ENCODE data around the gene RPS6KL1.
"Not testable (repeated sequence)": the region's sequence is repeated elsewhere in the genome, so short reads cannot be mapped to it uniquely, and the experiment has no call there.

The RPS6KL1 gene

DNA sequence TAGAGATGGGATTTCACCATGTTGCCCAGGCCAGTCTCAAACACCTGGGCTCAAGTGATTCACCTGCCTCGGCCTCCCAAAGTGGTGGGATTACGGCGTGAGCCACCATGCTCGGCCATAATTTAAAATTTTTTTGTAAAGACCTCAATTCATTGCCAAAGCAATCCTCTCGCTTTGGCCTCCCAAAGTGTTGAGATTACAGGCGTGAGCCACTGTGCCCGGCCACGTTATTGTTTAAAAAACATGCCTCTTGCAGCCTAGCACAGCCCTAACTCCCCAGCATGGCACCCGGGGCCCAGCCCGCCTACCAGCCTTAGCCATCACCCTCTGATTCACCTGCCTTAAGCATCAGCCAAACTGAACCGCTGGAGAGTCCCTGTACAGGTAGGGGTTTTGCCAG, 13.1 kb upstream of the RPS6KL1 start:
- no peak for DNase-seq (ENCODE audit: low read depth in 2 of 2, low spot score in 1 of 2)

DNA sequence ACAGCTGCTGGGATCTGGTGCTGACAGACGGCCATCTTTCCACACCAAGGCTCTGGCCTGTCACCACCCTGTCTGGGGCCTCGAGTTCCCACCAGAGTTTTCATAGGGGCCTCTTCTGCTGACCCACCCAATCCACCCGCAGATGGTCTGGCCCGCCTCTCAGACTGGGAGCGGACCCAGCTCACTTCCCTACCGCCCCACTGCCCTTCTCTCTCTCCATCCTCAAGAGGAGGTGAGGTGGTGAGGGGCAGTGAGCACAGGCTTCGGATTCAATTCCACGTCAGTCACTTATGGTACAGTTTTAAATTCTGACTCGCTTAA, 12.3 kb upstream of the RPS6KL1 start:
- DNase-seq (ENCODE audit: low read depth in 2 of 2, low spot score in 1 of 2) = no peak

DNA sequence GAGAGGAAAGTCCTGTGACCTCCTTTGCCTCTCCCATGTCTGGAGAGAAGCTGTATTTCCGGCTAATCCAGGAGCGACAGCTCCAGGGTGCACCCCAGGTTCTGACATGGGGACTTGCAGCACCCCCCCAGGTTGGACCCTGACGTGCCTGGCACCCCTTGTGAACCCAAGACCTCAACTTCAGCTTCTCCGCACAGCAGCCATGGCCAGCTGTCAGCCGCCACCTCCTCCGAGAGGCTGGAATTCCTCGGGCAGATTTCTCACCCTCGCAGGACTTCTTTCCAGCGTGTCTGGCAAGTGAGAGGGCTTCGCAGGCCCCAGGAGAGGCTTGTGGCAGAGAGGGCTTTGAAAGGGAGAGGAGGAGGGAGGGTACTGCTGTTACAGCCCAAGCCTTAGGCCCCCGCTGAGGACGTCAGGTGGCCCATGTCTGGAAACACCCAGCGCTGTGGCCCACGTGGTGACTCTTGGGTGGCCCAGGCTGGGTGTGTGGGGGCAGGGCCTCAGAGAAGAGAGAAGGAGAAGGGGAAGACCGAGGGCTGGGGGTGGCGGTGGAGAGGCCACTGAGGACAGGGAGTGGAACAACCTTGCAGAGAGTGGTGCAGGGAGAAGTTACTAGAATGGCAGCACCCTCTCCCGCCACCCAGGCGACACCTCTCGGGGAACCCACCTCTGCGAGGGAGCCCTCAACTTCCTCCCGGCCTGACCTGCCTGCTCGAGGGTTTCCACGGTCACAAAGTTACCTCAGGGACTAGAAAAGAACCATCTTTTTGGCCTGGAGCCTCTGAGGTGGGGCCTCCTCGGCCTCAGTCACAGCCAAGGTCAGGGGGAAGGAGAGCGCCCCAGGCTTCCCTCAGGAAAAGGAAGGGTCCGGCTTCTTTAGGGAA, 11.7 kb upstream of the RPS6KL1 start:
- no peak for DNase-seq (ENCODE audit: low read depth in 2 of 2, low spot score in 1 of 2)

DNA sequence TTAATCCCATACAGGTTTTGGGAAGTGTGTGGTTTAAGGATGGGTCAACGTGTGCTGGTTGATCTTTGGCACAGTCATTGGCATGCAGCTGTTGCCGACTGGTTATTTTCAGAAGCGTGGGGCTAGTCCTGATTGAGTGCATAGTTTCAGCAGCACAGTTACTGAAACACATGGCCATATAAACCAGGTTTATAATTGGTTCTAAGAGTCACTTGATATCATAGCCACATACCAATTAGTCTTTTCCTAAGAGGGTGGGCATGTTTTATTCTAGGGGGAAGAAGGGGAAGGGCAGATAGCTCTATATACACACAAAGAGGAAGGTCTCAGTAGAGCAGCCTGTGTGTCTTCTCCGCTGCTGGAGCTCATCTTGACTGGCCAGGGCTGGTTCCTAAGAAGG, 11.0 kb upstream of the RPS6KL1 start:
- no peak for DNase-seq (ENCODE audit: low read depth in 2 of 2, low spot score in 1 of 2)

DNA sequence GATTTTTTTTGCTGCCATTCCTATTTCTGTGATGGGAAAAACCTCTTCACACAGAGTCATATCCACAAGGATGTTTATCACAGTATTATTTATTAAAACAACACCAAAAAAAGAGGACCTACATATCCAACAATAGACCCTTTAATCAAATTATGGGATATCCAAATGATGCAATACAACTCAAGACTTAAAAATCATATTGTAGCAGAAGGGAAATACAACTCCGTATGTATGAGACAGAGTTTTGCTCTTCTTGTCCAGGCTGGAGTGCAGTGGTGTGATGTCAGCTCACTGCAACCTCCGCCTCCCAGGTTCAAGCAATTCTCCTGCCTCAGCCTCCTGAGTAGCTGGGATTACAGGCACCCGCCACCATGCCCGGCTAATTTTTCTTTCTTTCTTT, 9.9 kb upstream of the RPS6KL1 start:
- not testable (repeated sequence) for DNase-seq (ENCODE audit: low read depth in 2 of 2, low spot score in 1 of 2)

DNA sequence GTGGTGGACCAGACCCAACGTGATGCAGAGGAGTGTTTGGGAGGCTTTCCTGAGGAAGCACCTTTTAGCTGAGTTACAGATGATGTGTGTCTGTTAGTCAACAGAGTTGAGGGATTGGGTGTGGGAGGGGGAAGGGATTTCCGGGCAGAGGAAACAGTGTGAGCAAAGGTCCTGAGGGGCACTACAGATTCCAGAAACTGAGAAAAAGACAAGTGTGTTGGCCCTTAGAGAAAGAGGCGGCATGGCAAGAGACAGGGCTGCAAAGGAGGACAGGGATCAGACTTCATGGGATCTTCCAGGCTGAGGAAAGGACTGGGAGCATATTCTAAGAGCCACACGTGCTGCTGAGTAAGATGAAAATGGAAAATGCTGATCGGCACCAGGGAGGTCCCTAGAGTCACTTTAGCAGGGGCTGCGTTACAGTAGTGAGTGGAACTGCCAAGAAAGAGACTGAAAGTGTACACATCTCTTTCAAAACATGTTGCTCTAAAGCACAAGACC, 9.4 kb upstream of the RPS6KL1 start:
- no peak for DNase-seq (ENCODE audit: low read depth in 2 of 2, low spot score in 1 of 2)

DNA sequence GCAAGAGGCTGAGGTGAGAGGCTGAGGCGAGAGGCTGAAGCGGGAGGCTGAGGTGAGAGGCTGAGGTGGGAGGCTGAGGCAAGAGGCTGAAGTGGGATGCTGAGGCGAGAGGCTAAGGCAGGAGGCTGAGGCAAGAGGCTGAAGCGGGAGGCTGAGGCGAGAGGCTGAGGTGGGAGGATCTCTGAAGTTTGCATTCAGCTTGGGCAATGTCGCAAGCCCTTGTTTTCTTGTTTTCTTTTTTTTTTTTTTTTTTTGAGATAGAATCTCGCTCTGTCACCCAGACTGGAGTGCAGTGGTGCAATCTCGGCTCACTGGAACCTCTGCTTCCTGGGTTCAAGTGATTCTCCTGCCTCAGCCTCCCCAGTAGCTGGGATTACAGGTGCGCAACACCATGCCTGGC, 8.7 kb upstream of the RPS6KL1 start:
- not testable (repeated sequence) for DNase-seq (ENCODE audit: low read depth in 2 of 2, low spot score in 1 of 2)

DNA sequence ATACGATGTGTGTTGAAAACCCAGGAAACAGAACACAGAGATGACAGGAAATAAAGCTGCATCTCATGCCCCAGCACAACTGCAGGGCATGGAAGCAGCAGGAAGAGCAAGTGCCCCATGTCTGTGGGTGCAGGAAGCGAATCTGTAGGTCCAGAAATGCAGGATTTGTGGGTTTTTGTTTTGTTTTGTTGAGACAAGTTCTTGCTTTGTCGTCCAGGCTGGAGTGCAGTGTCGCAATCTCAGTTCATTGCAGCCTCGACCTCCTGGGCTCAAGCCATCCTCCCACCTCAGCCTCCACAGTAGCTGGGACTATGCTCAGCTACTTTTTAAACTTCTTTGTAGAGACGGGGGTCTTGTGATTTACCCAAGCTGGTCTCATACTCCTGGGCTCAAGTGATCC, 6.2 kb upstream of the RPS6KL1 start:
- DNase-seq (ENCODE audit: low read depth in 2 of 2, low spot score in 1 of 2) = no peak

DNA sequence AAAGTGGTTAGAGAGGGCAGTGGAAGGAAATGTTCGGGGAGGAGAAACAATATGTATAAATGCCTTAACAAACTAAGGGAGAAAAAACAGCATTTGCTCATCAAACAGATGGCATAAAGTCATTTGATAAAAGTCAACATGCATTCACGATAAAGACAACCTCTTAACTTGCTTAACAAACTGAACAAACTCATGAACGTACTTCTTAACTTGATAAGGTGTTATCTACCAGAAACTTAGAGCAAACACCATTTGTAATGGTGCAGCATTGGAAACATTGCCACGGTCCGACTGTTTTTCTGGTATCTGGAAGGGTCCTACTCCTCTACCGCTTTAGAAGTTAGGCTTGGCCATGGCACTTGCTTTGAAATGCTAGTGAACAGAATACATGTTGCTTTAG, 4.2 kb upstream of the RPS6KL1 start:
- DNase-seq (ENCODE audit: low read depth in 2 of 2, low spot score in 1 of 2) = no peak

DNA sequence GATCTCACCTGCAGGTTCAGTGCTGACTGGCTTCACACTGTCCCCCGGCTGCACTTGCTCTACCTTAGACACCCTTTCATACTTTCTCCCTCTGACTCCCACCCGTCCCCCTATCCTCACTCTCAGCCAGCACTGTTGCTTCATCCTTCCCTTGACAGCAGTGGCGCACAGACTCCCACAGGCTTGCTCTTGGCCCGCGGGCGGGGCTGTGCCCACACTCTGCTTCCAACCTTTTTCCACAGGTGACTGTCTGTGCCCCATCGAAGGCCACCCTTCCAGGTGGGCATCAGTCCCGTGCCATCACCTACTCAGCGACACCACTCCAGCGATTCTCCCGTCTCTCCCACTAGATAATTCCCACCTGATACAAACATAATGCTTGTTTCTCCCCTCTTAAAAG, 1.0 kb upstream of the RPS6KL1 start:
- no peak for DNase-seq (ENCODE audit: low read depth in 2 of 2, low spot score in 1 of 2)

DNA sequence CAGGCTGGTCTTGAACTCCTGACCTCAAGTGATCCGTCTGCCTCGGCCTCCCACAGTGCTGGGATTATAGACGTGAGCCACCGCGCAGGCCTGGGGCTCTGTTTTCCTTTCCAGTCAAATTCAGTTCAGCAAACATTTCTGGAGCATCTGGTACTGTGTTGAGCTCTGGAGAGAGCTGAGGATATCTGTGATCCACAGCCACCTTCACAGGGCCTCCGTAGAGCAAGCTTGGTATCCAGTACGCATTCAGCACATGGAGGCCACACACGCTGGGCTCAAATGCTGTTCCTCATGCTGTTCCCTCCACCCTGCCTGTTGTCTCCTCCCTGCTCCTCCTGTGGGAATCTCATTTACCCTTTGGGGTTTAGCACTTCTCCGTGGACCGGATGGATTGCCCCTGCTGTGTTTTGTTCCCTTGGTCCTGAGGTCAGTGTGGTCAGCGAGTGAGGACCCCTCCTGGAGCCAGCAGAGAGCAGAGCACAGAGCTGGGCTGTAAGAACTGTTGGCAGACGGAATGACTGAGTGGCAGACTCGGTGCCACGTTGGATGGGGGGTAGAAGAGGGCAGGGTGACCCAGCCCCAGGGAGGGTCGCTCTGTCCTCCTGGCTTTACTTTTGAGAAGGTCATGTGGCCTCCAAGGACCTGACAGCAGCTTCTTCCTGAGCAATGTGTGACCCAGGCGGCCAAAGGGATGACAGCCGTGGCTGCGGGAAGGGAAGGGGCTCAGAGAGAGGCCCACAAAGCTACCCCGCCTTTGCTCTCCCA, 891 bp downstream of the RPS6KL1 start:
- no peak for DNase-seq (ENCODE audit: low read depth in 2 of 2, low spot score in 1 of 2)

DNA sequence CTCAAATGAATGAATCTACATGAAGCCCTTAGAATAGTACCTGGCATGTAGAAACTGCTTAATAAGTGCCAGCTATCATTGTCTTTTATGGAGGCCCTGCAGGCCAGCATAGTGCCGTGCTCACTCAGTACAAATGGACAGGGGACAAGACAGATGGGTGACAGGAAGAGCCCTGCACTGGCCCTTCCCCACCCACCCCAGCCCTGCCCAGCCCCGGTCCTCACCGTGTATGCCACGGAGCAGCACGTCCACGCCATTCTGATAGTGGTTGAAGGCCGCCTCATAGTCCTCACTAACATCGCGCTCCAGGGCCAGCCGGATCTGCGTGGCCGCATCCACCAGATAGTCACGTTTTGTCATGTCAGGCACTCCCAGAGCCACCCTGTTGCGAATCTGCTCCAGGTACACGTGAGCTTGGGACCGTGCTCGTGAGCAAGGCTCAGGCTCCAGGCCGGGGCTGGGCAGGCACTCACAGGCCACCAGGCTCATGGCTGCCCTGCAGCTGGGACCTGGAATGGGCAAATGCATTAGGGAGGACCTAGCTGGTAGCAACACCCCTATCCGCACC, 1.9 kb downstream of the RPS6KL1 start:
- DNase-seq (ENCODE audit: low read depth in 2 of 2, low spot score in 1 of 2) = no peak

DNA sequence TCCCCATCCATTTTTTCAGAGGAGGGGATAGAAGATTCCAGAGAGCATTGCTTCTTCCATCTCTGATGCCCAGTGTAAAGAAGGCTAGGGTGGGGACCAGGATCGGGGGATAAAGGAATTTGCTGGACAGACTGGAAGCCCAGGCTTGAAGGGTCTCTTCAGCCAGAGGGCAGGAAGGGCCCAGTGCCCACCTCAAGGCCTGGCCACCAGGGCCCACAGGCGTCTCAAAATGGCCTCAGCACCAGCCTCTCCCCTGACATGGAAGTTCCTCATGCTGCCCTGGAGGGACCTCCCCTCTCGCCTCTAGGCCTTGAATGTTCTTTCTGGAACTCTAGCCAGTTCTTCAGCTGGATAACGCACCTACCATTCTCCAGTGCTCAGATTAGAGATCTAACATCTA, 2.8 kb downstream of the RPS6KL1 start:
- no peak for DNase-seq (ENCODE audit: low read depth in 2 of 2, low spot score in 1 of 2)

DNA sequence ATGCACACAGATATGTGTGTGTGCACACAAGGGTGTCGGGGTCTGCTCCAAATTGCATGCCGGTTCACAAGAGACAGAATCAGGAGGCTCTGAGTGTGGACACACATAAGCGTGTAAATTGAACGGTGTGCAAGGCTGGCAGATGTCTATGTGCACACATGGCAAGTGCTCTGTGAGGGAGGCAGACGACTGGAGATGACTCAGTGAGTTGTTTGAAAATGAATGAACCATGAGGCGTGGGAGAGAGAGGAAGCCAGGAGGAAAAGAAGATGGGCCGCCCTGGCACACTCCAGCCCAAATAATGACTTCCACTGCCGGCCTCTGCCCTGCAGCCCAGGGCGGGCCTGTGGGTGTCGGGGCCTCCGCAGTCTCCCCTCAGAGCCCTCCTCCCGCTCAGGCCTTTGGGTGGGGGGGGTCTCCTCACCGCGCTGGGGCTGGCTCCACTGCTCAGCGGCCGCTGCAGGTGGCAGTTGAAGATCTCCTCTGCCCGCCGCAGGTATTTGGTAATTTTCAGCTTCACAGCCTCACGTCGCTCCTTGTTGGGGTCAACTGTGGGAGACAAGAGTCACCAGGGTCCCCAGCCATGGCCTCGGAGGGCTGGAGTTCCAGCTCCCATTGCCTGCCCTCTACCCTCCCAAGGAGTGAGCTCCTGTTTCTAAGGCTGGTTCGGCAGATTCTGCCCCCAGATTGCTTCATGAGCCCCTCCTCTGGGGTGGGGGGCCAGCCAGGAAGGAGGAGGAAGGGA, 3.5 kb downstream of the RPS6KL1 start:
- no peak for DNase-seq (ENCODE audit: low read depth in 2 of 2, low spot score in 1 of 2)

DNA sequence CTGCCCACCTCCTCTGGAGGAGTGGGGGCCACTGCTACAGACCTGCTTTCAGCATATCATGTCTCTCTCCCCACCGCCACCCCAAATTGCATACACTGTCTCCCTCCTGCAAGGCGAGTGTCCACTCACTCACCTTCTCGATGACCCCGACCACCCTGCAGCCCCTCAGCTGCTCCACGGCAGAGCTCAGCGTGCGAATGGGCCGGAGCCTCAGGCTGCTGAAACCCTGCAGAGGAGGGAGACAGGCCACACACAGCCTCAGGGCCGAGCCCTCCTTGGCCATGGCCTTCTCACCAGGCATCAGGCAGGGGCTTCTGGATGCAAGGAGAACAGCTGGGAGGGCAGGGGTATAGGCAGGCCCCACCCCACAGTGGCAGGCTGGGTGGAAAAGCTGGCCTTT, 4.7 kb downstream of the RPS6KL1 start:
- DNase-seq (ENCODE audit: low read depth in 2 of 2, low spot score in 1 of 2) = no peak

DNA sequence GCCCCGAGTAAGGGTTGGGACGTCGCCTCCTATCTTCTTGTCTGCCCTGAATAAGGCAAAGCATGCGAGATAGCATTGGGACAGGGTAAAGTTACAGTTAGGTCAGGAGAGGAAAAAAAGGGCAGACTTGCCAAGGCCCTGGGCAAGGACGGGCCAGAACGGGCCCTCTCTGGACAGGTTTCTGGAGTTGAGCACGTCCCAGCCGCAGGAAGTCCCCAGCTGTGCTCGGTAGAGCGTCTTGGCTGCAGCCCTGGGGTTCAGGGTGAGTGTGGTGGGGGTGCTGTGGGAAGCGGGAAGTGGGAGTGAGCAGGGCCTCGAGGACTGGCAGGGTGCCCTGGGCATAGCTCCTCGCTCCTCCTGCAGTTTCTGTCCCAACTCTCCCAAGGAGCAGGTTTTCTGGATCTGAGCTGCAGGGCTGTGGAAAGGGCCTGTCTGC, 5.4 kb downstream of the RPS6KL1 start:
- DNase-seq (ENCODE audit: low read depth in 2 of 2, low spot score in 1 of 2) = no peak

DNA sequence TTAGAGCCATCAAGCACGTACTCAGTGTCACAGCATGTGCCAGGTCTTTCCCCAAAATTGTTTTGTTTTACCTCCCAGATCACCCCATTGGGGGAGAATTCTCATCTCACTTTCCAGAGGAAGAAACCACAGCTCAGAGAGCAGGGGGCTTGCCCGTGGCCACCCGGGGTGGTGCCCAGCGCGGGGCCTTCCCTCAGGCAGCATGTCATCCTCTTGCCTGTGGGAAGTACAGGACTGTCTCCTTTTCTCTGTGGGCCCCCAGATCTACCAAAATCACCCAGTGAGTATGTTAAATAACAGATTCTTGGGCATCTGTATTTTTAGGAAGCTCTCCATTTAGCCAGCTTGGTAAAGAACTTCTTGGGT, 5.9 kb downstream of the RPS6KL1 start:
- DNase-seq (ENCODE audit: low read depth in 2 of 2, low spot score in 1 of 2) = no peak

DNA sequence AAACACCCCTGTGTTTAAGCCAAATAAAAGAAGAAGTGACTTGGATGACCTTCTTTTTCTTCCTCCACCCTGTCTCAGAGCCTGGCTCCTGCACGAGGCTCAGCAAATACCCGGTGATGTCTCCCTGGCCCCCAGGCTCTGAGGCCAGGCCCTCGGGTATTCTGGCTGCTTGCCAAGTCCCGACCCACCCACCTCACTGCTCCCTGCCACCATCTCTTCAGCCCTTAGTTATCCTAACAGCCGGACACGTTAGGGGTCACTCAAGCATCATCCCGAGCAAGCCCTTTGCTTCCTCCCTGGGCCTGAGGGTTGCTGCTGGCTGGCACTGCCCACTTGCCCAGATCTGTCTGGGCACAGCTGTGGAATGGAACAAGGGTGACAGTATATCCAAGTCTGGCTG, 7.2 kb downstream of the RPS6KL1 start:
- no peak for DNase-seq (ENCODE audit: low read depth in 2 of 2, low spot score in 1 of 2)

DNA sequence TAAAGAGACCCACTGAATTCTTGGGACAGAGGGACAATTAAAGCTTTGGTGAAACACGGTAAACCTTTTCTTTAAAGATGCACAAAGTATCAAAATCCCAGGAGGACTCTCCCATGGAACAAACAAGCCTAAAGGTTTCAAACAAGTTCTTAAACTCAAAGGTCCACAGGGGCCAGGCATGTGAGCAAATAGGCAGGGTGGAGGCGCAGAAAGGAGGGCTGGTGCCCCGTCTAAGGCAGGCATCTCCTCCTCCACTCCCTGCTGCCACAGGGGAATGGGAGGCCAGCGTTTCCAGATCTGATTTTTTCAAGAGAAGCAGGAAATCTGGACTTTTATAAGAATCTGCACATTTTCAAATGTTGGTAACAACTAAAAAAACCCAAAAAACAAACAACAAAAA, 7.6 kb downstream of the RPS6KL1 start:
- no peak for DNase-seq (ENCODE audit: low read depth in 2 of 2, low spot score in 1 of 2)

DNA sequence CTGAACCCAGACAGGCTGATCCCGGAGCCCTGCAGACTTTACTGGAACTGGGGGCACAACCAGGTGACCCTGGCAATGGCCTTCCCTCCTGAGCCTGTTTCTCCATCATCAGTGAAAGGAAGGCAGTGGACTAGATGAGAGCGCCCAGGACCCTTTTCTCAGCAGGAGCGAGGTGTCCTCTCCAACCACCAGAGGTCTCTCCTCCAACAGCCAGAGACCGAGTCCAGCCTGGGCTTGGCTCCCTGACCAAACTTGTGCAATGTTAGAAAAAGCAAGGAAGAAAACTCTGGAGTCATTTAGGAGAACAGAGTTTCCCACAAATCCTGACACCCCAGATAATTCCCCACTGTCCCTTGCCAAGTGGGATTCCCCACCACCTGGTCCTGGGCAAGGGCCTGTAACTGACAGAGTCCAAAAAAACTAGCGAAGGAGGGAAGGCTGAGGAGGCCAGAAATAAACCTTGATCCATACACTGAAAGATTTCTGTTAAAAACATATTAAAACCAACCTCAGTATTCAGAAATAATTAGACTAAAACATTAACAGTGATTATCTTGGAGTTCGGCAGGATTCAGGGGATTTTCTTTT, 9.0 kb downstream of the RPS6KL1 start:
- no peak for DNase-seq (ENCODE audit: low read depth in 2 of 2, low spot score in 1 of 2)

DNA sequence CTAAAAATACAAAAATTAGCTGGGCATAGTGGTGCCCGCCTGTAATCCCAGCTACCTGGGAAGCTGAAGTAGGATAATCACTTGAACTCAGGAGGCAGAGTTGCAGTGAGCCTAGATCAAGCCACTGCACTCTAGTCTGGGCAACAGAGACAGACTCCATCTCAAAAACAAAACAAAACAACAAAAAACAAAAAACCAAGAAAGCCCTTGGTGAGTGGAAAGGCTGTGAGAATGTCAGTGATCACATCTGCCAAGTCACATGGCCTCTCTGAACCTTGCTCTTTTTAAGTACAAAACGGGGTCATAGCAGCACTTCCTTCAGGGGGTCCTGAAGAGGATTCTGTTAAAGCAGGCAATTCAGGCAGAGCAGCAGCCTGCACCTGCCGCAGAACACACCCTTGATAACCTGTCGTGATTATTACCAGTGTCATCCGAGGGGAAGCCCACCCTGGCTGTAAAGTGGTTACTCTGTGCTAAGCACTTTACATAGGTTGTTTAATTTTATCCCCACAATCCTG, 9.6 kb downstream of the RPS6KL1 start:
- DNase-seq (ENCODE audit: low read depth in 2 of 2, low spot score in 1 of 2) = no peak

All from stimulated activated CD8-positive, alpha-beta memory T cell treated with anti-CD3 and anti-CD28 coated beads, Interleukin-4, amount 100 ng/mL, for 1 hour (primary cell).